Islet of Langerhans (tissue), 1 donor: ENCODE data around the gene COL4A1.

Source experiments
- FAIRE-seq: peaks from one replicate; lab custom pipeline; 2011; peaks lifted over from hg19 to GRCh38; lab: Jason Lieb, UNC

Gene COL4A1

DNA sequence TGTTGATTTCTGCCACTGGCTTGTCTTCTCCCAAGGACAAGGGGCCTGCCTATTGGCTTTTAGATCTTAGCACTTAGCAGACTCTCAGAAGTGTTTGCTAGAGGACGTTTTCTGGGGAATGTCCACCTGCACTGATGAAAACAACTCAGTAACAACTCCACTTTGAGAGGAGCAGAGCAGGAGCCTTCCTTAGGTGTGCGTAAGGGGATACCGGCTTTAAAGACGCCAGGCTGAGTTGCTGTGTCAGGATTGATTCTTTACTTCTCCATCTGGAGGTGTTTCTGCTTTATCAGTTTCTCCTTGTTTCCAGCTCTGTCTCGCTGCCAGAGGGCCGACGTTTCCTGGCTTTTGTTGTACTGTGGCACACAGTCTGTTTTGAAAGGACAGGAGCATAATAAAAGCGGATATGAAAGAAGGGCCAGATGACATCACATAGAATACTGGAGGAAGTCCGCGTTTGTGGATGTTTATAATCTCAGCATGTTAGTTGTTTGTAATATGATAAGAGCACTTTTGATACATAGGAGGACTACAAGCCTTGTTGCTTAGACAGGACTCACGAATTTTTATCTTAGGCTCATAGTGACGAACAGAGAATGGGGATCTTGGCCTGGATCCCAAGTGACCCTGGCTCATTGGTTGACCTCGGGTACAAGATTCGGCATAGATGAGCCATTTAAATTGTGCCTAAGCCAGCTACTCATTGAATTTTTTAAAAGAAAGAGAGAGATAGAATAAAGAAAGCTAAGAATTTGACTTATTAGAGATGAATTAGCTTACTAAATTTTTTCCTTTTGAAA is 34.7 kb upstream of the COL4A1 start:
- FAIRE-seq: no peak

DNA sequence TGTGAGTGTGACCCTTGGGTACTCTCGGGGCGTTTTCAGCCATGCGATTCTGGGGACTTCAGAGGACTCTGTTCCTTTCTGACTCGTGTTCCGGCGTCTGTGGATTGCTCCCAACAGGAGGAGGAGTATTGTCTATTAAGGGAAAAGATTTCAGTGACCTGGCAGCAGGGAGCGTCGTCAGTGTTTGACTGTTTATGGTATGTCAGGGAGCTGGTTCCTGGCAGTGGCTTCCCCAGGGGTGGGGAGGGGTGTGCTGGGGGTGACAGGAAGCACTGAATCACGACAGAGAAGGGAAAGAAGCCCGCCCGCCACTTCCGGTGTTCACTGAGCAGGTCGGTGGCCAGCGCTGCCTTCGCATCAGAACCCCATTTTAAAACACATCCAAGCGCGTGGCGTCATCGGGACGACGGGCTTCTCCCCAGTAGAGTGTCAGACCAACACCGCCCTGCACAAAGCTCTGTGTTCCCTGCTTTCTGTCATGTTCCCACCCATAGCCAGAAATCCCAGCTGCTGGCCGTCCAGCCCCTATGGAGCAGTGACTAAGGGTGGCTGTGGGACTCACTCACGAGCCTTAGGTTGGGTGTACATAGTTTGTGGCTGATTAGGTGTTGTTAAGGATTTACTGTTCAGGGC is 34.0 kb upstream of the COL4A1 start:
- FAIRE-seq: no peak

DNA sequence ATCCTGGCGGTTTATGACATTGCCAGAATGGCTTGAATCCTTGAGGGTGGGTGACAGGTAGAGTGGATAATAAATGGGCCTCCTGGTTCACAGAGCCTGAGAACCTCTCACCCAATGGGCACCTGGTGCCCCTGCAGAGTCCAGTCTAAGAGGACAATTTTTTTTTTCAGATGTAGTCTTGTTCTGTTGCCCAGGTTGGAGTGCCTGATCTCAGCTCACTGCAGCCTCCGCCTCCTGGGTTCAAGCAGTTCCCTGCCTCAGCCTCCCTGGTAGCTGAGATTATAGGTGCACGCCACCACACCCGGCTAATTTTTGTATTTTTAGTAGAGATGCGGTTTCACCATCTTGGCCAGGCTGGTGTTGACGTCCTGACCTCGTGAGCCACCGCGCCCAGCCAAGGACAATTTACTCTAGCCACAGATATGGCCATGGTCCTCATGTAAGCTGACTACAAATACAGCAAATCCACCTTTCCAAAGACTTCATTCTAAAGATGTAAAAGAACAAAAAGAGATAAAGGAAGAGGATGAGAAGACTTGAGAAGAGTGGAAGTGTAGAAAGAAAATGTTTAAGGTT is 33.1 kb upstream of the COL4A1 start:
- FAIRE-seq: no peak

DNA sequence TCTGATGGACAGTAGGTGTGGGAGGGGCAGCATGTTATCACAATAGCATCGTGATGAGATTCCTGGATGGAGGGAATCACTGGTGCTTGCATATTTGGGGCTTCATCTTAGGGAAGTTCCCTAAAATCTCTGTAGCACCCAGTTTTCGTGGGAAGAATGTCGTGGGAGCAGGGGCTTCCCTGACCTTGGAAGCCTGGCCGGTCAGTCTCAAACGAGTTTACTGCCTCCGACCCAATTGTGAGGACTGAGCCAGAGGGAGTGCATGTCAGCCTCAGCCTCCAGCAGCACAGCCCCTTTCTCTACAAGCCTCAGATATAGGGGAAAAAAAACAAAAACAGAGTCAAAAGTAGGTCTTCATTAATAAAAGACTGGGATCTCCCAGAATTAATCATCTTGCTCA is 32.3 kb upstream of the COL4A1 start:
- FAIRE-seq: no peak

DNA sequence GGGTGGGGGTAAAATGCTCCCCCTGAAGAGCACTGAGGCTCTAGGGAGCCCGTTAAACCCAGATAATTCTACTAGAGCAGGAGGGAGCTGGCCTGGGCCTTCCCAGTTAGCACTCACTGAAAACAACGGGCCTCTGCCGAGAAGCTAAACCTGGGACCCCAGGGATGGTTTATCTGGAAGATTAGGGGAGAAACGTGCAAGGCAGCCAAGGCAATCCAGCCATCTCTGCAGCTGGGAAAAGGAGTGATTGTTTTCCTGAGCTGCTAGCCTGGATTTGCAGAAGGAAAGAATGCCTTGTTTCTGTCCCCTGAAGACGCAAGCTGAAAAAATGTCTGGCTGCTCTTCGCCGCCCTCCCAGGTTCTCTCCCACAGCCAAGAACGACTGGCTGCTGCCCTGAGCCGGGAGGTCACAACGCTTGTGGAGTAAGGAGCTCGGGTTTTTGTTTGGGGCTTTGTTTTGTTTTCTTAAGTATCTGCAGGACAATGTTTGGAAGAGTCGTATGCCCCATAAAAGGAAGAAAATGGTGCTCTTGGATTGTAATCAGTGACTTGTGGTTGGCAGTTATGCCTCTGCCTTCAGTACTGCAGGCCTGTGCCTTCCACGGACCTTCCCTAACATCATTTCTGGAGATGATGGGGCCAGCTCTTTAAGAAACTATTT is 31.6 kb upstream of the COL4A1 start:
- no peak for FAIRE-seq

DNA sequence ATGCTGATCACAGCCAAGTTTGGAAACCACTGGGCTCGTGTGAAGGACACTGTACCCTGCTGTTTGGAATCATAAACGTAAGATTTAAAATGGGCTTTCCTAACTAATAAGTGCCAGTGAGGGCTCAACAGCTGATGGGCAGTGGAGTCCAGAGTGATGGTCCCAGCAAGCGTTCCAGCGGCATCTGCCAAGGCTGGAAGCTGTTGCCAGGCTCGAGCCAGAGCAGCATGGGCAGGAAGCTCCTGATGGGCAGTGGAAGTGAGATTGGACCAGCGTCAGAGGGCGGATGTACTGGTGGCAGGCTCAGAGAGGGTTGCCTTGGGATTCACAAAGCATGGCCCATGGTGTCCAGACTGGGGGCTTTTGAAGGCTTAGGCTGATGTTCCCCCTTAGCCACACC is 30.3 kb upstream of the COL4A1 start:
- FAIRE-seq: no peak

DNA sequence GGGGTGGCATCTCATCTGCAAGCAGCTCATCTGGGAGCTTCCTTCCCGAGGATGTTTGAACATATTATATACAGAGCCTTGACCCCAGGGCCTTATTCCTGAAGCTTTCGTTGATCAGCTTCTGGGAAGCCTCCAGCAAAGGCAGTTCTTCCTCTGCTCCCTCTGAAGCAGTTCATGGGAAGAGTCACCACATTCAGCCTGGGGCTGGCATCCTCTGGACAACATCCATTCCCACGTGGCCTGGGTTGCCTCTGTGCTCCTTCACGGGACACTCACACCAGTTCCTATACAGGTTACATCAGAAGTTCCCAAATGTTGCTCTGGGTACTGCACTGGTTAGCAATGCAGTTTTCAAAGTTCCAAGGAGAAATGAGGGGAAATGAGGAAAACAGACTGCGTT is 29.7 kb upstream of the COL4A1 start:
- no peak for FAIRE-seq

DNA sequence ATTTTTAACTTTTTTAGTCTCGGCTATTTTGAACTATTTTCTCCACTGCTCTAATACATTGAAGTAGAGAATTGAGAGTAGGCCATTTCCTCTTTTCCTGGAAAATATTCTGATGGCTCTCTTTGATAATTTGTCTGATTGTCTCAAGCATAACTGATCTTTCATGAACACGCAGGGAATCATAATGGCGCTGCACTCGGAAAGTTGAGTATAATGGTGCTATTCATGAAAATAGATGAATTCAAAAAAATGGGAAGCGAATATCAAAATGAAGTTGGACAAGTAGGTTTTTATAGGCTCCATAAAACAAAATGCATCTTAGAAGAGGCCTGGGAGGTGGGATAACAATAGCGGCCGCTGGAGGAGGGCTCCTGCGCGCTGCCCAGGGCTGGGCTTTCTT is 29.2 kb upstream of the COL4A1 start:
- FAIRE-seq: no peak

DNA sequence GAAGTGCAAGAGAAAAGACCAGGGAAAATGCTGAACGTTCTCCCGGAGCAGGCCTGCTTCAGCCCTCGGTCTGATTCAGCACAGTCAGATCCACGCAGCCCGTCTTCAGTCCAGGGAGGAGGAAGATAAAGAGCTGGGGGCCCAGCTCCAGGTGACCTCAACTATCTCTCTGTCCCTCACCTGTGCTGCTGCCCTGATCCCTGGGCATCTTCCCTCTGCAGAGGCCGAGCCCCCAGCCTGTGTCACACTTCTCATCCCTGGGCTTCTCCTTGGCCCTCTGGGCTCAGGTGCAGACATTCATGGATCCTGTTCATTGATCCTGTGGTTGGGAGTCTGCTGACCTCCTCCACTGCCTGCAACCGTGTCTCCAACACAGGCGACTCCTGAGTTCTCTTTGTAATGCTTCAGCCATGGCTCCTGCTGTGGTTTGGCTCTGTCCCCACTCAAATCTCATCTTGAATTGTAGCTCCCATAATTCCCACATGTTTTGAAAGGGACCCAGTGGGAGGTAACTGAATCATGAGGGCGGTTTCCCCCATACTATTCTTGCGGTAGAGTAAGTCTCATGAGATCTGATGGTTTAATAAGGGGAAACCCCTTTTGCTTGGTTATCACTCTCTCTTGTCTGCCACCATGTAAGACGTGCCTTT is 28.0 kb upstream of the COL4A1 start:
- FAIRE-seq: no peak

DNA sequence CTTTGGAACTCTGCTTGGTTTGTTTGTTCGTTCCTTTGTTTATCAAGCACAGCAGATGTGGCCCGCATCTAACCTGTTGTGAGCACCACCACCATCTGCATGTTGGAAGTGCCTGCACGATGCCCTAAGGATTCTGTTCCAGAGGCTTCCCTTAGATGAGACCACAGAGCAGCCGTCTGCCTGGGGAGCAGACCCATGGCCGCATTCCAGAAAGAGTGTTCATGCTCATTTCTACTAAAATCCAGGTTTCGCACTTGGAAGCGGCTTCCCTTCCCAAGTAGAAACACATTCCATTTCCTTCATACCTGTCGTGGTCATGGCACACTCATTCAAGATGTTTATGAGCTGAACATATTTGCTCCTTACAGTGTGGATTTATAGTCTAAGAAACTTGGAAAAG is 27.3 kb upstream of the COL4A1 start:
- FAIRE-seq: no peak

DNA sequence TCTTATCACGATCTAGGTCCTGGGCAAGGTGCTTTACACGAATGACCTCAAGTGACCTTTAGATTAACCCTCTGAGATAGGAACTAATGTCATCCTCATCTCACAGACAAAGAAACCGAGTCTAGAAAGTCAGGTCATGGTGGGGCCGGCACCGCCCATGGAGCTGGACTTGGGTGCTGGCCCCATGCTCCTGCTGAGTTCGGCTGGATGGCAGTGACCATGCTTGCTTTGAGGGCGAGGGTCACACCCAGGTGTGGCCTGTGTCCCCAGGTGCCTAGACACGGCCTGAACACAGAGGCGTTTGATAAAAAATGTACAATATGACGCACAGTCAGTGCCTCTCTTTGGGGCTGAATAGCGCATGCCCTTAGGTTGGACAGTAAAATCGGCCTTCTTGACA is 26.9 kb upstream of the COL4A1 start:
- FAIRE-seq: no peak

DNA sequence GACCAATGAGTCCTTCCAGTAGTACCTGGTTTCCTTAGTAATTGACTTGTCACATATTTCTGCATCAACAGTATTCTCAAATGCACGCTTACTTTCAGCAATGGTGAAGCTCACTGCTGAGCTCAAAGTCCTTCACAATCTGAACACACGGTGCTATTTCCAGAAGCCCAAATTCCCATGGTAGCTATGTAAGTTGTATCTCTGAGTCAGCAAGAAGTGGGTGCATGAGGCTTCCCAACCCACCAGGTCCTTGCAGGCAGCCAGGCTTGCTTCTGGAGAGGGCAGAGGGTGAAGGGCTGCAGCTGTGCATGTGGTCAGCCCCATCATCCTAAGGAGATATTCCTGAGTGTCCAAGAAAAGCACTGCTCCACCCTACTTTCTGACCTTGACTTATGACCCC is 25.8 kb upstream of the COL4A1 start:
- no peak for FAIRE-seq

DNA sequence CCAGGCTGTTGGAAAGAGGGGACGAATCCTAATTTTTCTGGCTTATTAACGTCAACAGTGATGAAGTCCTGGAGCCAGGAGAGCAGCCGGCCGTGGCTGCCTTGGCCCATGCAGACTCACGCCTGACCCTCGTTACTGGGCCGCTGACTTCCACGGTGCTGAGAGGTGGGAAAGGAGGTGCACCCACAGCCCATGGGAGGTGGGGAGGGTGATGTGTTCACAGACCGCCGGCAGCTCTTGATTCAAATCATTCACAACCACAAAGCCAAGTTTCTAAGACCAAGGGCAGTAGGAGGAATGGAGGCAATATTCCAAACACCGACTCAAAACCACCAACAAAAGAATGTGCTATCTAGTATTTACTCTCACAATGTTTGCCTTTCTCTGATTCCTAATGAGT is 24.4 kb upstream of the COL4A1 start:
- no peak for FAIRE-seq

DNA sequence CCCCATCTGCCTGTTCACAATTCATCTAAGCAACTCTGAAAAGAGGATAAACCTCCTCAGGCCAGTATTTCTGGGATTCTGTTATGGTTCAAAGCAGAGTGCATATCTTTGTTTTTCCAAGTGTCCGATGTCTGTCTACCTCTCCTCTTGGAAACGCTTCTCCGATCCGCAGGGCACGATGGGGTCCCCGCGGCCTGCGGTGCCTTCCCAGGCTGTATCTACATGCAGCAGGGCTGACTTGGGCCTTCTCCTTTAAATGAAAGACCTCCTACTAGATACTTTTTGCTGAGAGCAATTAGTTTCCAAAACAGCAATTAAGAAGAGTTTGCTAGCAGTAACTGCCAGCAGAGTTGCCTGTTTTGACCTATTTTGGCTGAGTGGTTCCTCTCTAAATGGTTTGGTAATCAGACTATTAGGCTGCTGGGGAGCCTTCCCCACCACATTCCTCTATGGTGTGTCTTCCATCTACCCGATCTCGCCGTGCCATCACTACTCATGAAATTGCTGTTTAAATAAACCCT is 23.6 kb upstream of the COL4A1 start:
- FAIRE-seq: no peak

DNA sequence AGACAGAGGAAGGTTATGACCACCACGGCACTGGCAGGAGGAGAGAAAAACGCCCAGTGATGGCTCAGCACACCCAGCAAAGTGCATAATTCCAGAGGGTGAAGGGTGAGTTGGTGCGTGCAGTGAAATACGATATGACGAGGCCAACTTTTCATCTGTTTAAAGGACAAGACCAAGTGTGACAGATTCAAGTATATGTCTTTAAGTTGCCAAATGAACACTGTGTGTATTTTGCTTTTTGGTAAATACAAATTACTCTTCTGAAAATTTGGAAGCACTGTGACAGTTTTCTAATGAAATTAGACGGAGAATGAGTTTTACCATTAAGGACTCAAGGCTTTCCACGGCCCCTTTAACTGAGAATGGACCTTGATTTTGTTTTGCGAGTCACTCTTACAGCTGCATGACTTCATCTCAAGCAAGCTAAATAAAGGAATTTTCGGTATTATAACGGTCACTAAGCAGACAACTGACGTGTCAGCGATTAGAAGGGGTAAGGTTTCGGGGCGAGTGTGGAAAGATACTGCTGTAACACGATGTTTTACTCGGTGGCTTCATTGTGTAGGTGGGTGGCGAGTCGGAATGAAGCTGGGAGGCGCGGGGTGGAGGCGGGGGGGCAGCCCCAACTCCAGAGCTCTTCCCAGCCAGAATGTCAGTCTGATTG is 23.0 kb upstream of the COL4A1 start:
- no peak for FAIRE-seq

DNA sequence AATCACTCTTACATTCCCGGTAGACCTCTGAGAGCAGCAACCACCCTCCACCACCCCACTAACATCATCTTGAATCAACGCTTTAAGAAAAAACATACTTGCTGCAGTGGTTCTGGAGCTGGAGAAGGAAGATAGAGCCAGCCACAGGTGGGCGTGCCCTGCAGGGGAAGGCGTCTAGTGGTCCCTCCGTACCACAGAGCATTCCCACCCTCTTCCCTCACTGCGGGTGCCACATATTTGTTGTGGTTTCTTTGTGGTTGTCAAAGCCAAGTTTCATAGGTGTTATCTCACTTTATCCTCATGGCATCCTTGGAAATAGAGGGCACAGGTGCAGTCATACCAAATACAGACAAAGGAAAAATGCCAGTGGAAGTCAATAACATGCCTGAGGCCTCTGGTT is 22.3 kb upstream of the COL4A1 start:
- FAIRE-seq: no peak

DNA sequence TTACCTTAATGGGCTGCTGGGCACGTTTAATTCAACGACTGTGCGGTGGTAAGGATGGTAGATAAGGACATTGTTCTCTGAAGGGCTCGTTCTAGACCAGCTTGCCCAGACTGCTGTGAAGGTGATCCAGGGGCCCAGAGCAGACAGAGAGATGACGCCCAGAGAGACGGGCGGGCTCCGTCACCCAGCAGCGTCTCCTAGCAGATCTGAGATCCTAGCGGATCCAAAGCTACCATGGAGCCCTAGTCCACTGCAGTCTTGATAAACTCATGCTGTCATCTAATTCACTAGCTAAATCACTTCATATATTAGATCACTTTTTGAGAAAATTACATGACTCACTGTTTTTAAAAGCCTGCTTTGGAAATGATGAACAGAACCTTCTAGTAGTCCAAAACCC is 21.6 kb upstream of the COL4A1 start:
- no peak for FAIRE-seq

DNA sequence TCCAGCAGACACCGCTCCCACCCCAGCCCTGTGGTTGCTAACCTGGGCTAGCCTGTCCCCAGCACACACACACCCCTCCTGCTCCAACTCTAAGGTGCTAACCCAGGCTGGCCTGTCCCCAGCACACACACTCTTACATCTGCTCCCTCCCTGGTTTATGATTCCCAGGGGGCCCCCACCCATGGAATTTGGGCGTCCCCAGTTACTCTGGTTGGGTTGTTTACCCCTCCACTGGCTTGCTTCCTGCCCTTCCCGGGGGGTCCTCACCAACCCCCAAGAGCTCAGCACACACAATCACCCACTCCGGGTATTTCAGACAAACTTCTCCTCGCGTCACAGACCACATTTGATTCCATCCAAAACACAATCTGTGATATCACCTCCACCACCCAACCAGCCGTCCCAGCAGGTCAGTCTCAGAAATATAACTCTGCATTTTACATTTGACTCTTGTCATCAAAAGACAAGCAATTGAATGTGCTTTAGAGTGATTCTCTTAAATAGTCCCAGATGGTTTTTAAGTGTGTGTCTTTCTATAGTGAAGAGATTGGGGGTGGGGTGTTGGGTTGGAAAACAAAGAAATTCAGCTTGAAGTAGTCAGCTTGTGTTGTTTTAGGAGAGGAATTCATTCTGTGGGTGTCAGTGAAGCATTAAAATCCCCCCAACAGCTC is 20.2 kb upstream of the COL4A1 start:
- FAIRE-seq: no peak

DNA sequence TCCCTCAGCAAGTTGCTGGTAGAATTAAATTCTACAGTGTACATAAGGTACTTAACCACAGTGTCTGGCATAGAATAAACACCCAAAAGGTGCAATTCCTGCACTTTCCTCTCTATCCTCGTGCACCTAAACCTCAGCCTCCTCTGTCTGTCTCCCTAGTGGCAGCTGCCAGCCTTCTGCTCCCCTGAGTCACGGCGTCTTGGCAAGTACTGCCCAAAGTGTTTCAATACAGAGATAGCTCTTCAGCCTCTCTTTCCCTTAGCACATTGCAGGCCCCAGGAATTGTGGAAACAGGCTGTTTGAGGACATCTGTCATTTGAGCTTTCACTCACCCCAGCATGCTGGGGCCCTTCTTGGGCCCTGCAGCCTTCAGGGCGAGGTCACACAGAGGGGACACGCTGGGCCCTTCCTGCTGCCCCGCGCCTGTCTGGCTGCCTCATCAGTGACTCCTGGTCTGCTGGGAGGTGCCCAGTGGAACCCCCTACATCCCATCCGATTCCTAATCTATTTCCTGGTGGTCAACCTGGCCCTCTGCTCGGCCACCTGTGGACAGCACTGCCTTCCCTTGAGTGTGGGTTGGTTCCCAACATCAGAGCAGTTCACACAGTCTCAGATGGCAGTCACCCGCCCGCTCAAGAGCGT is 19.4 kb upstream of the COL4A1 start:
- FAIRE-seq: no peak

DNA sequence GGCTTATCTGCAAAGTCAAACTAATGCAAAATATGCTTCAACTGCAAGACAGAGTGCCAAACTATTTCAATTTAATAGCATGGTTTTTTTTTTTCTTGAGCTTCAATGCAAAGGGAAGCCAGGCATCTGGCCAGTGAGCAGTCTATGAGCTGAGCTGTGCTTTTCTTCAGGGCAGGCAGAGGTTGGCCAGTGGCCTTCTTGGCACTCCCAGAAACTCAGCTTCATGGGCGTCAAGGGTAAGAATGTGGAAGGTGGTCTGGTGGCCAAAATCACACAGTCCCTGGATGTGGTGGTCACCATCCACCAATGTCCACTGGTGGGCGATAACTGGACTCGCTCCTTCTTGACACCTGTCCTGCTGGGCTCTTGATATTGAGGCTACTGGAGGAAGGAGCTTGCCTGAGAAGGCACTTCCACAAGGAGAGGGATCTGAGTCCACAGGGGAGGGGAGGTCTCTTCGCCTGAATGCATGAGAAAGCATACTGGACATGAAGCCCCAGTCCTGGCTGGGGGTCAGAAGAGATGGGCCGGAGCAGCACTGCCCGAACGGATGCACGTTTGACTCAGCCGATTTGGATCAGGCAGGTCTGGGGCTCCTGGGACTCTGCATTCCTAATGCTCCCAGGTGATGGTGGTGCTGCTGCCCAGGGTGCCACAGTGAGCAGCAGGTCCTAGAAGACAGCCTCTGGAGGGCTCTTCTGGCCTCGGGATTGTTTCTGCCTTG is 17.2 kb upstream of the COL4A1 start:
- FAIRE-seq: no peak
